ENCODE data around the gene CALR3.

The CALR3 gene

DNA sequence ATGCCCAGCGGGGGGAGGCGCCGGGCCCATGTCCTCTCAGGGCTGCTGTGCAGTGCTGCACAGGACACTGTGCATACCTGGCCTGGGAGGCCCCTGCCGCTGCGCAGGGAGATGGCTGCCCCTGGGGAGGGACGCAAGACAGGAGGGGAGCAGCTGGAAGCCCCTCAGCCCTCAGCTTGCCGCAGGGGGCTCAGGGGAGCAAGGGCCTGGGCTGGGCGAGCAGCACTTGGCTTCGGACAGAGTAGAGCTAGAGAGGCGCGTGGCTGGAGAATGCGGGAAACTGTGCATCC lies 35.4 kb upstream of the CALR3 start:
- no peaks in the 10 kb centered on the region for H3K9me3 Mint-ChIP-seq
- H3K27me3 Mint-ChIP-seq (ENCODE audit: low read depth, poor library complexity): no peaks in the 10 kb centered on the region
- H3K4me1 Mint-ChIP-seq: no peaks in the 10 kb centered on the region
- no peak overlapping the region for H3K27ac Mint-ChIP-seq
- no peak overlapping the region for H3K4me3 Mint-ChIP-seq
- DNase-seq: no peak
- TF ChIP-seq, protein P1, sequence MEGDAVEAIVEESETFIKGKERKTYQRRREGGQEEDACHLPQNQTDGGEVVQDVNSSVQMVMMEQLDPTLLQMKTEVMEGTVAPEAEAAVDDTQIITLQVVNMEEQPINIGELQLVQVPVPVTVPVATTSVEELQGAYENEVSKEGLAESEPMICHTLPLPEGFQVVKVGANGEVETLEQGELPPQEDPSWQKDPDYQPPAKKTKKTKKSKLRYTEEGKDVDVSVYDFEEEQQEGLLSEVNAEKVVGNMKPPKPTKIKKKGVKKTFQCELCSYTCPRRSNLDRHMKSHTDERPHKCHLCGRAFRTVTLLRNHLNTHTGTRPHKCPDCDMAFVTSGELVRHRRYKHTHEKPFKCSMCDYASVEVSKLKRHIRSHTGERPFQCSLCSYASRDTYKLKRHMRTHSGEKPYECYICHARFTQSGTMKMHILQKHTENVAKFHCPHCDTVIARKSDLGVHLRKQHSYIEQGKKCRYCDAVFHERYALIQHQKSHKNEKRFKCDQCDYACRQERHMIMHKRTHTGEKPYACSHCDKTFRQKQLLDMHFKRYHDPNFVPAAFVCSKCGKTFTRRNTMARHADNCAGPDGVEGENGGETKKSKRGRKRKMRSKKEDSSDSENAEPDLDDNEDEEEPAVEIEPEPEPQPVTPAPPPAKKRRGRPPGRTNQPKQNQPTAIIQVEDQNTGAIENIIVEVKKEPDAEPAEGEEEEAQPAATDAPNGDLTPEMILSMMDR (IDR thresholded peaks at IDR 0.05): no peak
- peaks cover 52% of the 10 kb centered on the region for H3K36me3 Mint-ChIP-seq (ENCODE audit: low read depth)

DNA sequence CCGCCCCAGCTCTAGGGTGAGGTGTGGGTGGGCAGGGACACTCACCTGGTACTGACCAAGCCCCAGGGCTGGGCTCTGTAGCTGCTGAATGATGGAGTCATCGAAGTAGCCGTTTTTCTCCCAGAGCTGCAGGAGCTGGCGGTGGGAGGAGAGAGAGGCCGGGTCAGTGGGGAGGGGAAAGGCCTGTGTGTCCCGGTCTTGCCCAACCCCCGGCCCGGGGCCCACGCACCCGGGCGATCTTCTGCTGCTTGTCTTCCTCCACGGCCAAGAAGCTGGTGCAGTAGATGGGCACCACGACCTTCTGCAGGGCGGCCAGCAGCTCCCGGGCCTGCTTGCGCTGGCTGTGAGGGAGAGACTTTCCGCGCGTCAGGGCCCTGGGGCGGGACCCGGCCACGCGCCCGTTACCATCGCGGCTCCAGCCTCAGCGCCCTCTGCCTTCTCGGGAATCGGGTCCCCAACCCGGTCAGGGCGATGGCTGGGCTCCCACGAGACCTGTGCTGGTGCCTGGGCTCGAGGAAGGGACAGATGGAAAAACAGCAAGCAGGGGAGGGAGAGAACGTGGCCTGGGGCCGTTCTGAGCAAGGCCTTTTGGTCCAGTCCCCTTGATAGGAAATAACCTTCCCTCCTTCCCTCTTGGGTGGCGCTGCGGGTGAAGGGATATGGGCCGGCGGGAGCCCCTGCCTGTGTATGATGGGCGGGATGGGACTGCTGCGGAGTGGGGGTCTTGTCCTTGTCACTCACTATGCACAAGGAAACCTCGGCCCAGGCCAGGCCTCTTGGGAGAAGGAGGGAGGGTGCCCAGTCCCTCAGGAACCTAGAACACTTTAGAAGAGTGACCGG lies 34.8 kb upstream of the CALR3 start:
- no peak overlapping the region for H3K4me3 Mint-ChIP-seq
- no peak overlapping the region for H3K27ac Mint-ChIP-seq
- no peak for DNase-seq
- H3K9me3 Mint-ChIP-seq: no peaks in the 10 kb centered on the region
- TF ChIP-seq, protein P1 (IDR thresholded peaks at IDR 0.05): no peak
- H3K36me3 Mint-ChIP-seq (ENCODE audit: low read depth): peaks cover 52% of the 10 kb centered on the region
- H3K27me3 Mint-ChIP-seq (ENCODE audit: low read depth, poor library complexity): no peaks in the 10 kb centered on the region
- no peaks in the 10 kb centered on the region for H3K4me1 Mint-ChIP-seq

DNA sequence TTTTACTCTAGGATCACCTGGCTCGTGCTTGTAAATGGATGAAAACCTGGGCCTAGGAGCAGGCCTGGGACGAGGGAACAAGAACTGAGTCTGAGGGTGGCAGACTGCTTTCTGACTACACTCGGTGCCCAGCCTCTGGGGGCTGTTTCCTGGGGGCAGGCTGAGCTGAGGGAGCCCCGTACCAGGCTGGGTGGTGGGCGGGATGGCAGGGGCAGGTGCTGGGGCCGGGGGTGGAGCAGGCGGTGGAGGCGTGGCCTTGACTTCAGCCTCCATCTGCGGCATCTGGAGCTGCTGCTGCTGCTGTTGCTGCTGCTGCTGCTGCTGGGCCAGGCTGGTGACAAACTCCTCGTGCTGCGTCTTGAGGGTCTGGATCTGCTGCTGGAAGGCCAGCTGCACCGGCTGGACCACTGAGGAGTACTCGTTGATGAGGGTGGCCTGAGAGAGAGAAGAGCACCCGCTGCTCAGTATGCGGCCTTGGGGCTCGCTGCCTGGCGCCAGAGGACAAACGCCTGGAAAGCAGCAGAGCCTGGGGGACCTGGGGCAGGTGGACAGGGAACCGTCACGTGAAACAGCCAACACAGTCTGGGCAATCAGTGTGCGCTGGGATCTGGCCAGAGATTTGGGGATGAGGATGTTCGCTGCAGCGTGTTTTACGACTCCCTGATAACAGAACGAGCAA lies 33.6 kb upstream of the CALR3 start:
- Mint-ChIP-seq H3K27ac (no peak overlapping the region), H3K4me3 (no peak overlapping the region), H3K4me1 (no peaks in the 10 kb centered on the region), H3K9me3 (no peaks in the 10 kb centered on the region), H3K36me3 (ENCODE audit: low read depth) (peaks cover 50% of the 10 kb centered on the region), H3K27me3 (ENCODE audit: low read depth, poor library complexity) (no peaks in the 10 kb centered on the region)
- DNase-seq: no peak
- TF ChIP-seq, protein P1 (IDR thresholded peaks at IDR 0.05): no peak

DNA sequence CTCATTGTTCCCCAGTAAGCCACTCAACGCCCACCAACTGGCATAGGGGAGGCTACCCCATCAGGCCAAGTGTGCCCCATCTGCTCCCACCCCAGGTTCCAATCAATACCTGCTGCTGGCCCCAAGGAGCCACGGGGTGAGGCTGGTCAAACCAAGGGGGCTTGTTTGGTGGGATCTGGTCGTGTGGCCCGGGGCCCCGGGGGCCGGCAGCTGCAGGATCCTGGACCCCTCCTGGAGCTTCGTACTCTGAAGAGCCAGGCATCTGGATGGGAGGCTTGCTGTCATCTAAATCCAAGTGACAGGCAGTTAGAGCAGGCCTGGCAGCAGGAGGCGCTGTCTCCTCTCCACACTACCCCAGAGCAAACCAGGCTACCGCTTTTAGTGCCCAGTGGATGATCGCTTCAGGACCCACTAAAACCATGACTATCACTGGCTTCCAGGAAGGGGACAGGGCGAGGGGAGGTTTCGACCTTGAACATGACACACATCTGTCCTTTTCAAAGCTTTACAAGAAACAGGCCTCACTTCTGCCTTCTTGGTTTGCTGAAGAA lies 32.1 kb upstream of the CALR3 start:
- H3K4me1 Mint-ChIP-seq: no peaks in the 10 kb centered on the region
- H3K9me3 Mint-ChIP-seq: no peaks in the 10 kb centered on the region
- no peak overlapping the region for H3K4me3 Mint-ChIP-seq
- TF ChIP-seq, protein P1 (IDR thresholded peaks at IDR 0.05): peak; percentile 15
- DNase-seq: peak; percentile 24
- peaks cover 2% of the 10 kb centered on the region for H3K27me3 Mint-ChIP-seq (ENCODE audit: low read depth, poor library complexity)
- H3K36me3 Mint-ChIP-seq (ENCODE audit: low read depth): peaks cover 51% of the 10 kb centered on the region
- no peak overlapping the region for H3K27ac Mint-ChIP-seq

DNA sequence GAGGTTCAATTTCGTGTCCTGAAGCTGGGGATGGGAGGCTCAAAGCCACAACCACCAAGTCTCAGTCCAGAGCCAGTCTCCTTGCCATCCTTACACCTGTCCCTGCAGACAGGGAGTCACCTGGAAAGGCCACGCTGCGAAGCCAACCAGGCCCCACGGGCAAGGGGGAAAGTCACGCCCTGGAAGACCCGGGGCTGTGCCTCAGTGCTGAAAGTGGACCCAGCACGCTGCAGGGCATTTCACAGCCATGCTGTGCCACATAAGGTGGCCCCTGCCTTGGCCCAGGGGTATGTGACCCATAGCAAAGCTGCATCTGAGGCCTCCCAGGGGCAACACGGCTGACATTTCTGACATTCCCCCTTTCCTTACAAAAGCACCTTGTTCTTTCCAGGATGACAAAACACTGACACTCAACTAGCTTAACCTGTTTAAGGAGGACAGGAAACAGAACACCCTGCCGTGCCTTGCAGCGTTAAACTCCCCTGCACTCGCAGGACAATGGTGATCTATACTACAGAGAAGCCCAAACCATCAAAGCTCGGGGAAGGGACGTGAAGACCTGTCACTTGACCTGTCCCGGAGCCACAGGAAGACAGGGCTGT lies 31.5 kb upstream of the CALR3 start:
- H3K9me3 Mint-ChIP-seq: no peaks in the 10 kb centered on the region
- H3K36me3 Mint-ChIP-seq (ENCODE audit: low read depth): peaks cover 55% of the 10 kb centered on the region
- H3K4me3 Mint-ChIP-seq: no peak overlapping the region
- TF ChIP-seq, protein P1 (IDR thresholded peaks at IDR 0.05): no peak
- no peaks in the 10 kb centered on the region for H3K4me1 Mint-ChIP-seq
- DNase-seq: no peak
- no peak overlapping the region for H3K27ac Mint-ChIP-seq
- peaks cover 2% of the 10 kb centered on the region for H3K27me3 Mint-ChIP-seq (ENCODE audit: low read depth, poor library complexity)

All from nephron progenitor cell (in vitro differentiated cells).